HEK293 (cell line): ENCODE data around the gene CENPVL2.

ENCODE experiments used
- ZNF112 ChIP-seq: fragments of 450-650 bp; formaldehyde crosslinking; IDR thresholded peaks from 2 replicates; pipeline ENCODE4 v1.5.0; 2017; ENCODE audit warnings: missing biosample characterization, missing genetic modification characterization
- ZNF560 ChIP-seq: fragments of 450-650 bp; formaldehyde crosslinking; IDR thresholded peaks from 2 replicates; pipeline ENCODE4 v1.5.1; 2017; ENCODE audit warnings: missing biosample characterization, missing genetic modification characterization, borderline replicate concordance

DNA sequence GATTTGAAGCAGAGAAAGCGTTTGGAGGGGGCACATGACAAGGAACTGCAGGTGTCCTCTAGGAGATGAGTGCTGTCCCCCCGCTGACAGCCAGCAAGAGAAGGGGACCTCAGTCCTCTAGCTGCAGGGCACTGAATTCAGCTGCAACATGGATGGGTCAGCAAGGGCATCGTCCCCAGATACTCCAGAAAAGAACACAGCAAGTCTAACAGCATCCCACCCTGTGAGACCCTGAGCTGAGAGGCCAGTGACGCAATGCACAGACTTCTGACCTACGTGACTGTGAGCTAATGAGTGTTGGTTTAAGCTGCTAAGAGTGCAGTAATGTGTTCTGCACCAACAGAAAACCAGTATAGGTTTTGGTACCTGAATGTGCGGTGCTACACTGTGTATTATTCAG, 11.6 kb upstream of the CENPVL2 start:
- TF ChIP-seq ZNF560 (tag by site-specific recombination) (no peak), ZNF112 (no peak)
